SK-N-SH (cell line): ENCODE measurements around the gene ADAR. TPM values are rescaled to one million over a fixed set of nuclear protein-coding genes. Genes with fewer than 3 reads are reported as not detected.

ENCODE experiments used
- CTCF ChIA-PET: fragments of 300-600, 350-600 bp; formaldehyde crosslinking; extraction: SDS; loops from one replicate; lab custom pipeline; 2021; lab: Yijun Ruan, JAX
- POLR2A ChIA-PET: fragments of 350-600 bp; sonication (Branson Sonifier 250); formaldehyde crosslinking; extraction: SDS; loops from one replicate; lab custom pipeline; 2020; ENCODE audit warnings: antibody characterized with exemption, inconsistent platforms; lab: Yijun Ruan, JAX
- DNase-seq: peaks from one replicate; pipeline ENCODE4 v3.0.0; 2012
- H2AFZ ChIP-seq: fragments of 200-600 bp; sonication (generic); 2 replicates; pipeline ENCODE4 v1.8.1; 2016; ENCODE audit warnings: antibody characterized with exemption, mild to moderate bottlenecking, low read depth
- H3F3A ChIP-seq: fragments of 200-600 bp; sonication (generic); replicated peaks from 2 replicates; pipeline ENCODE3; 2016; ENCODE audit warnings: antibody characterized with exemption, mild to moderate bottlenecking; ENCODE audit not compliant: insufficient read depth
- H3K27ac ChIP-seq, 2 experiments: fragments of 200-500 bp in 1 of 2; fragments of 200-600 bp in 1 of 2; sonication (Bioruptor generic) in 1 of 2; sonication (generic), shearing (Covaris generic) in 1 of 2; 2 replicates each; pipeline versions ENCODE4 v1.5.1 to v1.6.1; 2014 to 2016; ENCODE audit warnings: low read depth in 2 of 2, inconsistent platforms in 1 of 2, low read length in 1 of 2, mild to moderate bottlenecking in 1 of 2, mixed read lengths in 1 of 2
- H3K27me3 ChIP-seq: fragments of 200-600 bp; sonication (generic), shearing (Covaris generic); 2 replicates; pipeline ENCODE4 v1.6.1; 2016; ENCODE audit warnings: mixed run types; ENCODE audit not compliant: insufficient read depth
- H3K36me3 ChIP-seq, 2 experiments: fragments of 200-500 bp in 1 of 2; fragments of 200-600 bp in 1 of 2; sonication (Bioruptor generic) in 1 of 2; sonication (generic) in 1 of 2; replicated peaks in 1 of 2; 2 replicates each; pipeline versions ENCODE3 to v1.5.1; 2014 to 2016; ENCODE audit warnings: low read length in 1 of 2, mild to moderate bottlenecking in 1 of 2; ENCODE audit not compliant: insufficient read depth in 2 of 2, control insufficient read depth in 1 of 2
- H3K4me1 ChIP-seq, 2 experiments: fragments of 200-500 bp in 1 of 2; fragments of 200-600 bp in 1 of 2; sonication (Bioruptor generic) in 1 of 2; sonication (generic), shearing (Covaris generic) in 1 of 2; 2 replicates each; pipeline versions ENCODE4 v1.5.1 to v1.6.1; 2014 to 2016; ENCODE audit warnings: low read depth in 1 of 2, low read length in 1 of 2, mixed run types in 1 of 2; ENCODE audit not compliant: insufficient read depth in 2 of 2, control insufficient read depth in 1 of 2
- H3K4me2 ChIP-seq: fragments of 200-600 bp; sonication (generic), shearing (Covaris generic); 2 replicates; pipeline ENCODE4 v1.6.1; 2017; ENCODE audit warnings: mixed run types
- H3K4me3 ChIP-seq, 2 experiments: fragments of 200-500 bp in 1 of 2; fragments of 200-600 bp in 1 of 2; sonication (Bioruptor generic) in 1 of 2; sonication (generic), shearing (Covaris generic) in 1 of 2; 2 replicates each; pipeline versions ENCODE4 v1.5.1 to v1.8.1; 2014 to 2016; ENCODE audit warnings: low read depth in 2 of 2, inconsistent platforms in 1 of 2, low read length in 1 of 2, mild to moderate bottlenecking in 1 of 2, mixed read lengths in 1 of 2, moderate library complexity in 1 of 2
- H3K79me2 ChIP-seq: fragments of 200-600 bp; sonication (generic); 2 replicates; pipeline ENCODE4 v1.8.1; 2017; ENCODE audit warnings: mild to moderate bottlenecking; ENCODE audit not compliant: insufficient read depth
- H3K9ac ChIP-seq: fragments of 200-600 bp; sonication (generic); 2 replicates; pipeline ENCODE4 v1.6.1; 2017; ENCODE audit warnings: mixed run types
- H3K9me2 ChIP-seq: fragments of 200-600 bp; sonication (generic); 2 replicates; pipeline ENCODE4 v1.6.1; 2017; ENCODE audit warnings: mixed run types
- H3K9me3 ChIP-seq: fragments of 200-600 bp; sonication (generic); 2 replicates; pipeline ENCODE4 v1.6.1; 2017; ENCODE audit warnings: mixed run types, mild to moderate bottlenecking, moderate library complexity
- H4K20me1 ChIP-seq: fragments of 200-600 bp; sonication (generic); 2 replicates; pipeline ENCODE4 v1.6.1; 2017; ENCODE audit warnings: mild to moderate bottlenecking, mixed run types; ENCODE audit not compliant: insufficient read depth
- CHD2 ChIP-seq: fragments of 150-350 bp; IDR thresholded peaks from 2 replicates; pipeline ENCODE4 v1.6.1; 2018; ENCODE audit warnings: low read length; ENCODE audit not compliant: partially characterized antibody
- ELF1 ChIP-seq: IDR thresholded peaks from 2 replicates; pipeline ENCODE4 v1.4.0; 2012
- EP300 ChIP-seq, 2 experiments: IDR thresholded peaks; 2 replicates each; pipeline versions ENCODE4 v1.4.0 to v1.6.1; 2012; ENCODE audit warnings: borderline replicate concordance in 1 of 2, low read depth in 1 of 2, low read length in 1 of 2
- FOXJ3 ChIP-seq: sonication (generic); formaldehyde crosslinking; IDR thresholded peaks from 2 replicates; pipeline ENCODE4 v1.5.1; 2020; ENCODE audit warnings: mild to moderate bottlenecking, missing genetic modification reagents
- FOXM1 ChIP-seq: IDR thresholded peaks from 2 replicates; pipeline ENCODE4 v1.4.0; 2012; ENCODE audit warnings: low read depth, mild to moderate bottlenecking
- GABPA ChIP-seq: IDR thresholded peaks from 2 replicates; pipeline ENCODE4 v1.4.0; 2012; ENCODE audit warnings: low read depth, mild to moderate bottlenecking
- GATA2 ChIP-seq: sonication (generic); formaldehyde crosslinking; IDR thresholded peaks from 2 replicates; pipeline ENCODE4 v1.5.0; 2020; ENCODE audit warnings: mild to moderate bottlenecking, missing genetic modification reagents
- MEF2A ChIP-seq: IDR thresholded peaks from 2 replicates; pipeline ENCODE4 v1.4.0; 2012; ENCODE audit warnings: low read depth, borderline replicate concordance
- NFIC ChIP-seq: IDR thresholded peaks from 2 replicates; pipeline ENCODE4 v1.4.0; 2012; ENCODE audit warnings: borderline replicate concordance
- POLR2AphosphoS5 ChIP-seq: IDR thresholded peaks from 2 replicates; pipeline ENCODE4 v1.6.1; 2012; ENCODE audit warnings: low read depth, low read length
- RCOR1 ChIP-seq: fragments of 150-350 bp; IDR thresholded peaks from 2 replicates; pipeline ENCODE4 v1.6.1; 2017; ENCODE audit warnings: antibody characterized with exemption, low read length
- RFX5 ChIP-seq: IDR thresholded peaks from 2 replicates; pipeline ENCODE4 v1.6.1; 2012; ENCODE audit warnings: mild to moderate bottlenecking, improper control_type of control experiment, low read length
- TAF1 ChIP-seq: IDR thresholded peaks from 2 replicates; pipeline ENCODE4 v1.6.1; 2012; ENCODE audit warnings: low read depth, mild to moderate bottlenecking, low read length, moderate library complexity, borderline replicate concordance
- TCF12 ChIP-seq: IDR thresholded peaks from 2 replicates; pipeline ENCODE4 v1.4.0; 2012
- USF1 ChIP-seq: IDR thresholded peaks from 2 replicates; pipeline ENCODE4 v1.4.0; 2012; ENCODE audit warnings: low read depth, borderline replicate concordance
- ZBTB33 ChIP-seq: IDR thresholded peaks from 2 replicates; pipeline ENCODE4 v1.4.0; 2012; ENCODE audit warnings: low read depth, borderline replicate concordance
- WGBS: methylation state at CpG from one replicate; pipeline ENCODE4 v1.1.6; 2017; ENCODE audit warnings: low lambda C conversion rate; 5-methylcytosine and 5-hydroxymethylcytosine counted together
- polyA plus RNA-seq, 3 experiments: library from polyadenylated mRNA; depleted of rRNA; stranded (reverse); fragments of >200 nt; gene quantifications; 2 replicates each; pipeline ENCODE4 v1.2.3, GENCODE V29; 2012
- TF ChIP-seq, protein P1 (sequence below): IDR thresholded peaks from 2 replicates; pipeline ENCODE4 v1.6.1; 2012; ENCODE audit warnings: mild to moderate bottlenecking, low read depth, low read length, moderate library complexity
- TF ChIP-seq, protein P2 (sequence below): IDR thresholded peaks from 2 replicates; pipeline ENCODE4 v1.4.0; 2012; ENCODE audit warnings: low read depth
- TF ChIP-seq, protein P3 (sequence below): IDR thresholded peaks from 2 replicates; pipeline ENCODE4; 2012
- TF ChIP-seq, protein P4 (sequence below): fragments of 150-350 bp; IDR thresholded peaks from 2 replicates; pipeline ENCODE4 v1.6.1; 2016; ENCODE audit warnings: mild to moderate bottlenecking, low read depth, low read length

The ADAR gene
- polyA plus RNA-seq, 1 of the 3 experiments (the other 2 are of a cell fraction): 61.1 TPM

DNA sequence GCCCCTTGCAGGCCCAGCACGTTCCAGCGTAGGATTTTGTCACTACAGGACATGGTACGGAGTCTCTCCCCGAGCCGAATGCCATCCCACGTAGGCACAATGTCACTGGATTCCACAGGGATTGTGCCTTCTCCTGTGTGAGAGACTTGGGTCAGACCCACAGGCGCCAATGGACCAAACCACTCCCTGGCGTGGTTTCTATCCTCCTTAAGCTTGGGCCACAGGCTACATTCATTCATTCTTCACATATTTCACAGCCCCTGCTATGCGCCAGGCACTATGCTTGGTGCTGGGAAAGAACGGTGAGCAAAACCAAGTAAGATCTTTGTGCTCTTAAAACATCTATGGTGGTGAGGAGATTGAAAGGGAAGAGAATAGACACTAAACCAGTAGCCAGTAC, 21.8 kb downstream of the ADAR start:
- peaks cover 14% of the 10 kb centered on the region for H4K20me1 ChIP-seq
- POLR2A ChIA-PET: no interaction called here
- TF ChIP-seq CHD2 (no peak), USF1 (no peak), RCOR1 (no peak), ELF1 (no peak), GATA2 (CRISPR knock-in tag) (no peak), RFX5 (no peak), FOXM1 (no peak), NFIC (no peak), POLR2AphosphoS5 (no peak), ZBTB33 (no peak), MEF2A (no peak), FOXJ3 (CRISPR knock-in tag) (no peak), EP300 (IDR thresholded peaks at IDR 0.05; ENCODE audit: borderline replicate concordance in 1 of 2, low read depth in 1 of 2, low read length in 1 of 2) (no peak), TAF1 (no peak), TCF12 (no peak), GABPA (no peak)
- TF ChIP-seq, protein P1, sequence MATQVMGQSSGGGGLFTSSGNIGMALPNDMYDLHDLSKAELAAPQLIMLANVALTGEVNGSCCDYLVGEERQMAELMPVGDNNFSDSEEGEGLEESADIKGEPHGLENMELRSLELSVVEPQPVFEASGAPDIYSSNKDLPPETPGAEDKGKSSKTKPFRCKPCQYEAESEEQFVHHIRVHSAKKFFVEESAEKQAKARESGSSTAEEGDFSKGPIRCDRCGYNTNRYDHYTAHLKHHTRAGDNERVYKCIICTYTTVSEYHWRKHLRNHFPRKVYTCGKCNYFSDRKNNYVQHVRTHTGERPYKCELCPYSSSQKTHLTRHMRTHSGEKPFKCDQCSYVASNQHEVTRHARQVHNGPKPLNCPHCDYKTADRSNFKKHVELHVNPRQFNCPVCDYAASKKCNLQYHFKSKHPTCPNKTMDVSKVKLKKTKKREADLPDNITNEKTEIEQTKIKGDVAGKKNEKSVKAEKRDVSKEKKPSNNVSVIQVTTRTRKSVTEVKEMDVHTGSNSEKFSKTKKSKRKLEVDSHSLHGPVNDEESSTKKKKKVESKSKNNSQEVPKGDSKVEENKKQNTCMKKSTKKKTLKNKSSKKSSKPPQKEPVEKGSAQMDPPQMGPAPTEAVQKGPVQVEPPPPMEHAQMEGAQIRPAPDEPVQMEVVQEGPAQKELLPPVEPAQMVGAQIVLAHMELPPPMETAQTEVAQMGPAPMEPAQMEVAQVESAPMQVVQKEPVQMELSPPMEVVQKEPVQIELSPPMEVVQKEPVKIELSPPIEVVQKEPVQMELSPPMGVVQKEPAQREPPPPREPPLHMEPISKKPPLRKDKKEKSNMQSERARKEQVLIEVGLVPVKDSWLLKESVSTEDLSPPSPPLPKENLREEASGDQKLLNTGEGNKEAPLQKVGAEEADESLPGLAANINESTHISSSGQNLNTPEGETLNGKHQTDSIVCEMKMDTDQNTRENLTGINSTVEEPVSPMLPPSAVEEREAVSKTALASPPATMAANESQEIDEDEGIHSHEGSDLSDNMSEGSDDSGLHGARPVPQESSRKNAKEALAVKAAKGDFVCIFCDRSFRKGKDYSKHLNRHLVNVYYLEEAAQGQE: no peak
- TF ChIP-seq, protein P2, sequence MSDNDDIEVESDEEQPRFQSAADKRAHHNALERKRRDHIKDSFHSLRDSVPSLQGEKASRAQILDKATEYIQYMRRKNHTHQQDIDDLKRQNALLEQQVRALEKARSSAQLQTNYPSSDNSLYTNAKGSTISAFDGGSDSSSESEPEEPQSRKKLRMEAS: no peak
- TF ChIP-seq, protein P3, sequence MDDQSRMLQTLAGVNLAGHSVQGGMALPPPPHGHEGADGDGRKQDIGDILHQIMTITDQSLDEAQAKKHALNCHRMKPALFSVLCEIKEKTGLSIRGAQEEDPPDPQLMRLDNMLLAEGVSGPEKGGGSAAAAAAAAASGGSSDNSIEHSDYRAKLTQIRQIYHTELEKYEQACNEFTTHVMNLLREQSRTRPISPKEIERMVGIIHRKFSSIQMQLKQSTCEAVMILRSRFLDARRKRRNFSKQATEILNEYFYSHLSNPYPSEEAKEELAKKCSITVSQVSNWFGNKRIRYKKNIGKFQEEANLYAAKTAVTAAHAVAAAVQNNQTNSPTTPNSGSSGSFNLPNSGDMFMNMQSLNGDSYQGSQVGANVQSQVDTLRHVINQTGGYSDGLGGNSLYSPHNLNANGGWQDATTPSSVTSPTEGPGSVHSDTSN: no peak
- TF ChIP-seq, protein P4, sequence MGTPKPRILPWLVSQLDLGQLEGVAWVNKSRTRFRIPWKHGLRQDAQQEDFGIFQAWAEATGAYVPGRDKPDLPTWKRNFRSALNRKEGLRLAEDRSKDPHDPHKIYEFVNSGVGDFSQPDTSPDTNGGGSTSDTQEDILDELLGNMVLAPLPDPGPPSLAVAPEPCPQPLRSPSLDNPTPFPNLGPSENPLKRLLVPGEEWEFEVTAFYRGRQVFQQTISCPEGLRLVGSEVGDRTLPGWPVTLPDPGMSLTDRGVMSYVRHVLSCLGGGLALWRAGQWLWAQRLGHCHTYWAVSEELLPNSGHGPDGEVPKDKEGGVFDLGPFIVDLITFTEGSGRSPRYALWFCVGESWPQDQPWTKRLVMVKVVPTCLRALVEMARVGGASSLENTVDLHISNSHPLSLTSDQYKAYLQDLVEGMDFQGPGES: no peak
- H3K9me3 ChIP-seq: no peaks in the 10 kb centered on the region
- DNase-seq: no peak
- H3K27ac ChIP-seq: no peak overlapping the region
- H2AFZ ChIP-seq: no peak overlapping the region
- 95% methylated on average over 7 of the region's 10 CpGs for WGBS
- peaks cover 86 to 97% of the 10 kb centered on the region in 2 experiments for H3K36me3 ChIP-seq
- peaks cover 0 to 11% of the 10 kb centered on the region in 2 experiments; a peak in 2 of 4 replicates for H3K4me1 ChIP-seq
- CTCF ChIA-PET: interaction anchor here (1.5 kb wide), 1 partner anchor 358 kb away, joined by 4 read pairs; no protein-coding TSS in a partner anchor
- no peaks in the 10 kb centered on the region for H3K27me3 ChIP-seq
- H3K9ac ChIP-seq: no peak overlapping the region
- no peaks in the 10 kb centered on the region for H3F3A ChIP-seq
- H3K4me2 ChIP-seq: no peak overlapping the region
- no peaks in the 10 kb centered on the region for H3K9me2 ChIP-seq
- no peak overlapping the region for H3K4me3 ChIP-seq
- H3K79me2 ChIP-seq: no peaks in the 10 kb centered on the region
